ENCODE results near the gene FASTKD1. TPM values are rescaled to one million over a fixed set of nuclear protein-coding genes. Genes with fewer than 3 reads are reported as not detected.
"Not testable (repeated sequence)": the region's sequence is repeated elsewhere in the genome, so short reads cannot be mapped to it uniquely, and the experiment has no call there.

Gene FASTKD1
- total RNA-seq, 4 donors from 2014 or later: 9.4 to 35.9 (median 19.5) TPM

- Histone ChIP-seq H3K27ac (no peak overlapping the region), H3K4me3 (no peak overlapping the region), H3K4me1 (no peaks in the 10 kb centered on the region), H3K36me3 (no peaks in the 10 kb centered on the region), H3K9me3 (no peaks in the 10 kb centered on the region), H3K27me3 (no peaks in the 10 kb centered on the region)
- TF ChIP-seq POLR2A (IDR thresholded peaks at IDR 0.05): no peak
- TF ChIP-seq, protein P1, sequence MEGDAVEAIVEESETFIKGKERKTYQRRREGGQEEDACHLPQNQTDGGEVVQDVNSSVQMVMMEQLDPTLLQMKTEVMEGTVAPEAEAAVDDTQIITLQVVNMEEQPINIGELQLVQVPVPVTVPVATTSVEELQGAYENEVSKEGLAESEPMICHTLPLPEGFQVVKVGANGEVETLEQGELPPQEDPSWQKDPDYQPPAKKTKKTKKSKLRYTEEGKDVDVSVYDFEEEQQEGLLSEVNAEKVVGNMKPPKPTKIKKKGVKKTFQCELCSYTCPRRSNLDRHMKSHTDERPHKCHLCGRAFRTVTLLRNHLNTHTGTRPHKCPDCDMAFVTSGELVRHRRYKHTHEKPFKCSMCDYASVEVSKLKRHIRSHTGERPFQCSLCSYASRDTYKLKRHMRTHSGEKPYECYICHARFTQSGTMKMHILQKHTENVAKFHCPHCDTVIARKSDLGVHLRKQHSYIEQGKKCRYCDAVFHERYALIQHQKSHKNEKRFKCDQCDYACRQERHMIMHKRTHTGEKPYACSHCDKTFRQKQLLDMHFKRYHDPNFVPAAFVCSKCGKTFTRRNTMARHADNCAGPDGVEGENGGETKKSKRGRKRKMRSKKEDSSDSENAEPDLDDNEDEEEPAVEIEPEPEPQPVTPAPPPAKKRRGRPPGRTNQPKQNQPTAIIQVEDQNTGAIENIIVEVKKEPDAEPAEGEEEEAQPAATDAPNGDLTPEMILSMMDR (IDR thresholded peaks at IDR 0.05): no peak
- intact Hi-C loops (cut with DNase I; ENCODE audit: low total_unique reads): no loop called here
- no peak for DNase-seq
Observed at GRCh38 chr2:169540146-169540545, 33.5 kb downstream of the FASTKD1 start.

GRCh38 chr2:169539460-169539859 is 34.2 kb downstream of the FASTKD1 start:
- H3K9me3 ChIP-seq; H3K27me3 ChIP-seq; DNase-seq; H3K36me3 ChIP-seq; intact Hi-C loops (cut with DNase I; ENCODE audit: low total_unique reads); H3K4me1 ChIP-seq; H3K4me3 ChIP-seq; H3K27ac ChIP-seq: not testable (repeated sequence)

- Histone ChIP-seq H3K27ac (no peak overlapping the region), H3K4me1 (no peaks in the 10 kb centered on the region), H3K27me3 (no peaks in the 10 kb centered on the region), H3K4me3 (no peak overlapping the region), H3K9me3 (no peaks in the 10 kb centered on the region), H3K36me3 (no peaks in the 10 kb centered on the region)
- no peak for TF ChIP-seq POLR2A (IDR thresholded peaks at IDR 0.05)
- TF ChIP-seq, protein P1 (IDR thresholded peaks at IDR 0.05): peak; percentile 57 to 71 (median 66)
- peak; percentile 49 to 52 for DNase-seq
- intact Hi-C loops (cut with DNase I; ENCODE audit: low total_unique reads): no loop called here
Observed at GRCh38 chr2:169528271-169528701, 45.4 kb downstream of the FASTKD1 start.

DNA sequence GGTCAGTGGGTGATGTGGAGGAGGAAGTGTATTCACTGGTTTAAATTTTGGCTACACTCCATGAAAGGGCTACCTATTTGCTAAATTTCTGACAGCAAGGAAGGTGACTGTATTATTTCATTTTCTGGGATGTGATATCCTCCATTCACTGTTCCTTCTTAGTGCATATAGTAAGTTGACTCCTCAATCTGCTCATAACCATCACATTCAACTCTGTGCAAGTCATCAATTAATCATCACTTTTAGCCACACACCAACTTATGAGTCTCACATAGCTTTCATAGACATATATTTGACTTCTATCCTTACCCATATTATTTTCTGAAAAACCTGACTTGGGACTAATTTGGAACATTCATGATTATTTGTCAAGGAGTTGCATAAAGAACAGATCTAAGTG is 47.2 kb downstream of the FASTKD1 start:
- Histone ChIP-seq H3K36me3 (no peaks in the 10 kb centered on the region), H3K9me3 (no peaks in the 10 kb centered on the region), H3K4me1 (no peaks in the 10 kb centered on the region), H3K4me3 (no peak overlapping the region), H3K27ac (no peak overlapping the region), H3K27me3 (no peaks in the 10 kb centered on the region)
- no peak for TF ChIP-seq POLR2A (IDR thresholded peaks at IDR 0.05)
- TF ChIP-seq, protein P1 (IDR thresholded peaks at IDR 0.05): no peak
- no peak for DNase-seq
- intact Hi-C loops (cut with DNase I; ENCODE audit: low total_unique reads): no loop called here

GRCh38 chr2:169525434-169525833 is 48.2 kb downstream of the FASTKD1 start:
- H3K27ac ChIP-seq: no peak overlapping the region
- TF ChIP-seq, protein P1 (IDR thresholded peaks at IDR 0.05): no peak
- no peak for TF ChIP-seq POLR2A (IDR thresholded peaks at IDR 0.05)
- intact Hi-C loops (cut with DNase I; ENCODE audit: low total_unique reads): no loop called here

GRCh38 chr2:169523681-169524080 is 50.0 kb downstream of the FASTKD1 start:
- TF ChIP-seq, protein P1 (IDR thresholded peaks at IDR 0.05): no peak
- TF ChIP-seq POLR2A (IDR thresholded peaks at IDR 0.05): no peak
- DNase-seq: no peak
- no peaks in the 10 kb centered on the region for H3K9me3 ChIP-seq
- H3K4me3 ChIP-seq: no peak overlapping the region
- no peaks in the 10 kb centered on the region for H3K4me1 ChIP-seq
- H3K27me3 ChIP-seq: no peaks in the 10 kb centered on the region
- H3K27ac ChIP-seq: no peak overlapping the region
- intact Hi-C loops (cut with DNase I; ENCODE audit: low total_unique reads): no loop called here
- H3K36me3 ChIP-seq: no peaks in the 10 kb centered on the region

More at GRCh38 chr2:169525434-169525833, 48.2 kb downstream of the FASTKD1 start:
- DNase-seq: no peak
- Histone ChIP-seq H3K9me3 (no peaks in the 10 kb centered on the region), H3K4me1 (no peaks in the 10 kb centered on the region), H3K4me3 (no peak overlapping the region), H3K36me3 (no peaks in the 10 kb centered on the region), H3K27me3 (no peaks in the 10 kb centered on the region)
